Endodermal cell (in vitro differentiated cells): ENCODE results near the gene TCF25. TPM values are rescaled to one million over a fixed set of nuclear protein-coding genes. Genes with fewer than 3 reads are reported as not detected.
"Not testable (repeated sequence)": the region's sequence is repeated elsewhere in the genome, so short reads cannot be mapped to it uniquely, and the experiment has no call there.

ENCODE experiments used
- DNase-seq: peaks from one replicate; pipeline ENCODE4 v3.0.0-alpha.2; 2017
- H3K27ac ChIP-seq: 2 replicates; pipeline ENCODE4 v1.5.1; 2013; ENCODE audit warnings: mild to moderate bottlenecking, low read depth, low read length, moderate library complexity
- H3K27me3 ChIP-seq: 2 replicates; pipeline ENCODE4 v1.6.1; 2013; ENCODE audit warnings: mild to moderate bottlenecking, low read length, moderate library complexity; ENCODE audit not compliant: insufficient read depth, control insufficient read depth, poor library complexity, severe bottlenecking
- H3K36me3 ChIP-seq: 2 replicates; pipeline ENCODE4 v1.7.0; 2013; ENCODE audit warnings: mild to moderate bottlenecking, low read length, moderate library complexity; ENCODE audit not compliant: control insufficient read depth, insufficient read depth
- H3K4me1 ChIP-seq: one replicate; pipeline ENCODE4 v1.7.0; 2013; ENCODE audit warnings: low read length; ENCODE audit not compliant: control insufficient read depth, insufficient read depth
- H3K4me3 ChIP-seq: 2 replicates; pipeline ENCODE4 v1.5.1; 2013; ENCODE audit warnings: mild to moderate bottlenecking, low read length, moderate library complexity
- H3K9ac ChIP-seq: 2 replicates; pipeline ENCODE4 v1.6.1; 2013; ENCODE audit warnings: mild to moderate bottlenecking, low read length, moderate library complexity; ENCODE audit not compliant: poor library complexity, severe bottlenecking; ENCODE audit errors: extremely low read depth
- H3K9me3 ChIP-seq: 2 replicates; pipeline ENCODE4 v1.6.1; 2013; ENCODE audit warnings: mild to moderate bottlenecking, low read length, moderate library complexity; ENCODE audit not compliant: control insufficient read depth
- H3K27ac Mint-ChIP-seq: 2 replicates; pipeline ENCODE4 v1.8.0; 2020; ENCODE audit warnings: mixed read lengths
- H3K27me3 Mint-ChIP-seq: 2 replicates; pipeline ENCODE4 v1.8.0; 2021; ENCODE audit warnings: mild to moderate bottlenecking, mixed read lengths; ENCODE audit not compliant: insufficient read depth
- H3K36me3 Mint-ChIP-seq: 2 replicates; pipeline ENCODE4 v1.8.0; 2020; ENCODE audit warnings: low read depth, mixed read lengths
- H3K4me1 Mint-ChIP-seq: 2 replicates; pipeline ENCODE4 v1.8.0; 2020; ENCODE audit warnings: mixed read lengths
- H3K4me3 Mint-ChIP-seq: 2 replicates; pipeline ENCODE4 v1.8.0; 2020; ENCODE audit warnings: mild to moderate bottlenecking, moderate library complexity, mixed read lengths
- H3K9me3 Mint-ChIP-seq: 2 replicates; pipeline ENCODE4 v1.8.0; 2020; ENCODE audit warnings: mild to moderate bottlenecking, mixed read lengths
- CTCF ChIP-seq: fragments of 200-600 bp; sonication (generic); conservative IDR thresholded peaks from 2 replicates; pipeline ENCODE4 v1.5.0; 2021; ENCODE audit warnings: antibody characterized with exemption, mild to moderate bottlenecking
- WGBS, 2 experiments: methylation state at CpG; one replicate each; pipeline versions ENCODE4 v1.1.5 to v1.1.7; 2013; ENCODE audit warnings: missing lambda C conversion rate in 2 of 2, mixed read lengths in 1 of 2; ENCODE audit not compliant: insufficient coverage in 1 of 2, insufficient read length in 1 of 2; 5-methylcytosine and 5-hydroxymethylcytosine counted together
- total RNA-seq, 2 donors: library from RNA; stranded (reverse); fragmentation: NEBNext Ultra II Directional in 1 of 2; extraction: Animal tissue kit (Norgen Biotek cat#: 25700) in 1 of 2; gene quantifications; 2 replicates in 1 of 2; 3 replicates in 1 of 2; pipeline ENCODE4 v1.2.1, GENCODE V29; 2021

TCF25 gene
- total RNA-seq, 2 donors from 2014 or later = 172 to 176 TPM

- peaks cover 20% of the 10 kb centered on the region for H3K36me3 ChIP-seq
- Mint-ChIP-seq H3K4me3 (no peak overlapping the region), H3K36me3 (peaks cover 24% of the 10 kb centered on the region), H3K4me1 (no peaks in the 10 kb centered on the region), H3K27ac (no peak overlapping the region), H3K27me3 (no peaks in the 10 kb centered on the region), H3K9me3 (peaks cover 35% of the 10 kb centered on the region)
- H3K4me1 ChIP-seq = peaks cover 5% of the 10 kb centered on the region
- peaks cover 31% of the 10 kb centered on the region for H3K9me3 ChIP-seq
- H3K27ac ChIP-seq = no peak overlapping the region
- no peak for DNase-seq
- WGBS, 2 experiments = 94% methylated on average over 5 to 6 of the region's 6 CpGs
- no peak for TF ChIP-seq CTCF
- no peak overlapping the region for H3K4me3 ChIP-seq
- no peak overlapping the region for H3K9ac ChIP-seq
- H3K27me3 ChIP-seq = no peaks in the 10 kb centered on the region
Measured at GRCh38 chr16:89870440-89870839, 3.0 kb upstream of the TCF25 start.

GRCh38 chr16:89871895-89872294 lies 1.5 kb upstream of the TCF25 start:
- Histone ChIP-seq H3K27ac (no peak overlapping the region), H3K9ac (no peak overlapping the region)
- H3K4me3 Mint-ChIP-seq = peak overlapping the region; percentile 77

GRCh38 chr16:89873972-89874689 lies 739 bp downstream of the TCF25 start:
- peak overlapping the region; percentile 81 for H3K4me3 ChIP-seq
- WGBS, 2 experiments = 15 to 26% methylated on average over 26 to 58 of the region's 61 CpGs
- H3K27ac ChIP-seq = peak overlapping the region; percentile 98
- peak overlapping the region; percentile 77 for H3K4me3 Mint-ChIP-seq
- TF ChIP-seq CTCF = no peak
- H3K27me3 Mint-ChIP-seq = no peaks in the 10 kb centered on the region
- peak; percentile 98 for DNase-seq
- H3K4me1 ChIP-seq = peaks cover 5% of the 10 kb centered on the region
- H3K36me3 ChIP-seq = peaks cover 44% of the 10 kb centered on the region
- H3K36me3 Mint-ChIP-seq = peaks cover 36% of the 10 kb centered on the region
- H3K4me1 Mint-ChIP-seq = no peaks in the 10 kb centered on the region
- peak overlapping the region; percentile 97 for H3K27ac Mint-ChIP-seq
- H3K9me3 Mint-ChIP-seq = peaks cover 16% of the 10 kb centered on the region
- peaks cover 27% of the 10 kb centered on the region for H3K9me3 ChIP-seq
- no peaks in the 10 kb centered on the region for H3K27me3 ChIP-seq
- H3K9ac ChIP-seq = peak overlapping the region; percentile 90

More at GRCh38 chr16:89871895-89872294, 1.5 kb upstream of the TCF25 start:
- Histone ChIP-seq H3K4me3 (no peak overlapping the region), H3K36me3 (peaks cover 30% of the 10 kb centered on the region), H3K27me3 (no peaks in the 10 kb centered on the region), H3K9me3 (peaks cover 38% of the 10 kb centered on the region), H3K4me1 (peaks cover 5% of the 10 kb centered on the region)
- no peak for TF ChIP-seq CTCF
- WGBS, 2 experiments = 88 to 95% methylated on average over 8 to 9 of the region's 9 CpGs
- H3K36me3 Mint-ChIP-seq = peaks cover 26% of the 10 kb centered on the region
- H3K27me3 Mint-ChIP-seq = no peaks in the 10 kb centered on the region
- DNase-seq = no peak
- H3K27ac Mint-ChIP-seq = no peak overlapping the region
- H3K9me3 Mint-ChIP-seq = peaks cover 33% of the 10 kb centered on the region
- no peaks in the 10 kb centered on the region for H3K4me1 Mint-ChIP-seq

- H3K4me1 ChIP-seq, H3K27ac ChIP-seq, DNase-seq, H3K4me3 Mint-ChIP-seq, H3K27ac Mint-ChIP-seq, H3K4me3 ChIP-seq, H3K27me3 Mint-ChIP-seq, H3K27me3 ChIP-seq, H3K9ac ChIP-seq, H3K4me1 Mint-ChIP-seq: not testable (repeated sequence)
- peaks cover 27% of the 10 kb centered on the region for H3K9me3 ChIP-seq
- peaks cover 82% of the 10 kb centered on the region for H3K36me3 ChIP-seq
- Mint-ChIP-seq H3K36me3 (peaks cover 64% of the 10 kb centered on the region), H3K9me3 (peaks cover 16% of the 10 kb centered on the region)
- WGBS, 2 experiments = 92 to 94% methylated on average over 18 to 23 of the region's 28 CpGs
Measured at GRCh38 chr16:89879123-89879522, 5.7 kb downstream of the TCF25 start.
